GM15510 (cell line): ENCODE data around the gene SBSN.

ENCODE experiments used
- POLR2A ChIP-seq: IDR thresholded peaks from 3 replicates; pipeline ENCODE4 v1.6.1; 2011; ENCODE audit warnings: borderline replicate concordance; ENCODE audit not compliant: insufficient read length; ENCODE audit errors: extremely low read depth

The SBSN gene

GRCh38 chr19:35528218-35529038 lies at the start of gene SBSN:
Gene SBSN (minus strand): TSS chr19:35528311. CDS start chr19:35528281, 30 bp downstream.
- TF ChIP-seq POLR2A: no peak

- TF ChIP-seq POLR2A: no peak
Observed at GRCh38 chr19:35571406-35571965, 43.4 kb upstream of the SBSN start.

GRCh38 chr19:35569281-35569781 lies 41.2 kb upstream of the SBSN start:
- no peak for TF ChIP-seq POLR2A

- no peak for TF ChIP-seq POLR2A
Observed at GRCh38 chr19:35566738-35567137, 38.6 kb upstream of the SBSN start.

GRCh38 chr19:35565016-35565856 lies 37.1 kb upstream of the SBSN start:
- no peak for TF ChIP-seq POLR2A

- TF ChIP-seq POLR2A: no peak
Observed at GRCh38 chr19:35563207-35563829, 35.2 kb upstream of the SBSN start, which contains the start of gene ATP4A. Gene ATP4A (minus strand): TSS chr19:35563658. CDS start chr19:35563629, 29 bp downstream.

GRCh38 chr19:35562776-35563175 lies 34.7 kb upstream of the SBSN start:
- no peak for TF ChIP-seq POLR2A

- no peak for TF ChIP-seq POLR2A
Observed at GRCh38 chr19:35562336-35562735, 34.2 kb upstream of the SBSN start.

- TF ChIP-seq POLR2A: no peak
Observed at GRCh38 chr19:35561436-35561835, 33.3 kb upstream of the SBSN start.

GRCh38 chr19:35560677-35561076 lies 32.6 kb upstream of the SBSN start:
- TF ChIP-seq POLR2A: no peak

GRCh38 chr19:35560271-35560670 lies 32.2 kb upstream of the SBSN start:
- TF ChIP-seq POLR2A: no peak

- TF ChIP-seq POLR2A: no peak
Observed at GRCh38 chr19:35559781-35560180, 31.7 kb upstream of the SBSN start.

- no peak for TF ChIP-seq POLR2A
Observed at GRCh38 chr19:35559281-35559659, 31.2 kb upstream of the SBSN start.
